NK-92 (cell line): ENCODE measurements around the gene GNG13.

ENCODE experiments used
- DNase-seq: peaks from one replicate; lab custom pipeline; 2025; ENCODE audit not compliant: unreplicated experiment; lab: John Stamatoyannopoulos, UW

GNG13 gene

GRCh38 chr16:815861-816260, 15.3 kb upstream of the GNG13 start:
- no peak for DNase-seq

- DNase-seq: no peak
Observed at GRCh38 chr16:814974-815373, 14.4 kb upstream of the GNG13 start.

GRCh38 chr16:813916-814412, 13.4 kb upstream of the GNG13 start:
- DNase-seq: no peak

DNA sequence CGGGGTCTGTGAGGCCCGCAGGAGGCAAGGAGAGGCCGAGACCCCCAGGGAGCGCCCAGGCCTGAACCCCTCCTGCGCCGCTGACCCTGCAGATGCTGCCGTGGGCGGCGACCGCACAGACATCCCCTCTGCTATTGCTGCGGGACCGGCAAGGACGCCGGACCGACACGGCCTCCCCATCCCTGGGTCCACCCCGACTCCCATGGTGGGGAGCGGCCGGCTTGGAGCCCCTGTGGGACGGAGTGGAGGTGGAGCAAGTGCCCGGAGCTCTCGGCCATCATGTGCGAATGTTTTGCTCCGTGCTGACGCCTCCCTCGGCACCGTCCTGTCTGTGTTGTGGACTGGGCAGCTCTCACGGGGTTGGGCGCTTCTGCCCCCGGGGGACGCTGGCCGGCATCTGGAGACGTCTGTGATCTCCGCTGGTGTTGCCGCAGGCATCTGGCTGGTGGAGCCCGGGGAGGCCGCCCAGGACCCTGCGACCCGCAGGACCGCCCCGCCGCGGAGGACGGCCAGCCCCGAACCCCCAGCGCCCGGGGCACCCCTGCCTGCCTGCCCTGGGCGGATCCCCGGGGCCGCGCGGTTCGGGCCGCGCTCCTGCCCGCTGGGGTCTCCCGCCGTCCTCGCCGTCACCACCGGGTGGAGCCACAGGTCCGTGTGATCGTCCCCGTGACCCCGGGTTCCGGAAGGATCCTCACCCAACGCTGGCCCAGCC, 12.8 kb upstream of the GNG13 start:
- DNase-seq: no peak

DNA sequence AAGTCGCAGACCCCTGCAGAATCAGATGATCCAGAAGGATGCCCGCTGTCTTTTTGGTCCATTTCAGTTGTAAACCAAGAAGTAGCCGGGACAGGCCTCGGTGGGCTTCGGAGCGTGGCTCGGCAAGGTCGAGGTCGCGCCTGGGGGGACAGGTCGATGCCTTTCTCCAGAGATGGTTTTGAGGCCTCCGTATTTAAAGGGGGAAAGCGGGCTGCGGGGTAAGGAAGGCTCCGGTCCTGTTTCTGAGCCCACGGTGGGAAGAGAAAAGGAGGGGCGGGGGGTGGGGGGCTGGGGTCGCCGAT, 7.5 kb upstream of the GNG13 start:
- DNase-seq: no peak

DNA sequence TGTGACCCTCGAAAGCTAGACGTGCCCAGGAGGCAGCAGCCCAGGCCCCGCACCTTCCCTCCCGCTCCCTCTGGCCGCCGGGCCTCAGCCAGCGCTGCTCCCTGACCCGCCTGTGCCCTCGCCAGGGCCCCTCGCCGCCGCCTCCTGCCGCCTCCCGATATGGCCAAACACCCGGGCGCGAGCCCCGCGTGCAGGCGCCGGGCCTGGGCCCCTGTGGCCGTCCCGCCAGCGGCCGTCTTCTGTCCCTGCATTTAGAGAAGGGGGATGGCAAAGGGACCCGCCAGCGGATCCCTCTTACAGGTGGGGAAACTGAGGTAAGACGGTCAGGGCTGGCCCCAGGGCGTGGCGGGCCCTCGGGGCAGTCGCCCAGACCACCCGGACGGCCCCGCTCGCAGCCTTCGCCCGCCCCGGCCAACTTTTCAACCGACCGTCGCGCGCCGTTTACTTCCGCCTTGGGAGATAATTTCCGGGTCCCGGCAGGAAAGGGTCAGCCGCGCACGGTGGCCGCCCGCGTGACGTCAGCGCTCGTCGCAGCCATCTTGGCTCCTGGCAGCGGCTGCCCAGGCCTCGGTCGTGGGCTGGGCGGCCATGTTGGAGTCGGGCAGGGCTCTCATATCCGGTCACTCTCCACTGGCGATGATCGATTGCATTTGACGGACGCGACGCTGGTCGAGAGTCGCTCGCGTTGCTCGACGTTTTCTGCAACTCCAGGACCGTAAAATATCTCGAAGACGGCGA, 7.0 kb upstream of the GNG13 start:
- DNase-seq: no peak

- DNase-seq: no peak
Observed at GRCh38 chr16:805474-805873, 4.9 kb upstream of the GNG13 start.

DNA sequence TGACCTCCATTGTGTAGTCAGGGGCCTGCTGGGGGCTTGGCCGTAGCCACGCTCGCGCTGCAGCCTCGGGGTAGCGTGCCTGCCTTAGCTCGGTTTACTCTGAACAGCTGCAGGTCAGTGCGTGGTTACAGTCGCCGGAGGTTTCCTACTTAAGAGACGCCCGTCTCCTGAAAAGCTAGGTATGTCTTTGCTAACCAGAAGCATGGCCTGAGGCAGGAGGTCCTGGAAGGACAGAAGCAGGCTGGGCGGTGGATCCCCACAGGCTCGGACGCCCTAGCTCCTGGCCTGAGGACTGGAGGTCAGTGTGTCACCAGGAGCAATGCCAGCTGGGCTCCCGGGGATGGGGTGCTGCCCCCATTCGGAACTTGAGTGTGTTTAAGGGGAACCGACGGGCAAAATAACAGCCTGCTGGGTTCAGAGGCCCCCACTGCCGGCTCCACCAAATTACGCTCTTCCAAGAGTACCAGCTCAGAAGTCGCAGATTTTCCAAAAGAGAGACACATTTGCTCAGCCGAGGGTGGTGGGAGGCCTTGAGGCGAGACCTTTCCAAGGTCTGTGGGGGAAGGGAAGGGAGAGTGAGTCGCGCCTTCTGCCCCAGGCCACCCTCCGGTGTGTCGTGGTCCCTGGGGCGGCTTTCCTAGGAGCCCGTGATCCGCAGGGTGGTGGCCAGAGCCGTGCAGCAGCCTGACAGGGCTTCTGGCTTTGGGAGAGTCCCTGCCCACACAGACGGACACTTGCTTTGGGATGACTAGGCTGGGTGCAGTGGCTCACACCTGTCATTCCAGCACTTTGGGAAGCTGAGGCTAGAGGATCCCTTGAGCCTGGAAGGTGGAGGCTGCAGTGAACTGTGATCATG, 3.9 kb upstream of the GNG13 start:
- no peak for DNase-seq

DNA sequence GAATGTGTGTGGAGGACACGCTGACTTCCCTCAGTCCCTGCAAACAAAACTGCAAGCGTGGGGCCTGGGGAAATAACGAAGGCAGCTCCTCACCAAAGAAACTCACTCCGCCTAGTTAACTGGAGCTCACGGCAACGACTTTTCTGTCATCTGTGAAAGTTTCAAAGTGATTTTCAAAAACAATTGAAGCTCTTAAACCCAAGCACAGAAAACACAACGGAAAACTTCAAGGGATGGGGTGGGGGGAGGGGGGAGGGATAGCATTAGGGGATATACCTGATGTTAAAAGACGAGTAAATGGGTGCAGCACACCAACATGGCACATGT, 3.2 kb upstream of the GNG13 start:
- DNase-seq: no peak

GRCh38 chr16:802914-803753, 2.6 kb upstream of the GNG13 start:
- DNase-seq: no peak

GRCh38 chr16:802461-802860, 1.9 kb upstream of the GNG13 start:
- no peak for DNase-seq

- no peak for DNase-seq
Observed at GRCh38 chr16:801584-802363, 1.2 kb upstream of the GNG13 start.

- no peak for DNase-seq
Observed at GRCh38 chr16:800834-801511, 439 bp upstream of the GNG13 start.

DNA sequence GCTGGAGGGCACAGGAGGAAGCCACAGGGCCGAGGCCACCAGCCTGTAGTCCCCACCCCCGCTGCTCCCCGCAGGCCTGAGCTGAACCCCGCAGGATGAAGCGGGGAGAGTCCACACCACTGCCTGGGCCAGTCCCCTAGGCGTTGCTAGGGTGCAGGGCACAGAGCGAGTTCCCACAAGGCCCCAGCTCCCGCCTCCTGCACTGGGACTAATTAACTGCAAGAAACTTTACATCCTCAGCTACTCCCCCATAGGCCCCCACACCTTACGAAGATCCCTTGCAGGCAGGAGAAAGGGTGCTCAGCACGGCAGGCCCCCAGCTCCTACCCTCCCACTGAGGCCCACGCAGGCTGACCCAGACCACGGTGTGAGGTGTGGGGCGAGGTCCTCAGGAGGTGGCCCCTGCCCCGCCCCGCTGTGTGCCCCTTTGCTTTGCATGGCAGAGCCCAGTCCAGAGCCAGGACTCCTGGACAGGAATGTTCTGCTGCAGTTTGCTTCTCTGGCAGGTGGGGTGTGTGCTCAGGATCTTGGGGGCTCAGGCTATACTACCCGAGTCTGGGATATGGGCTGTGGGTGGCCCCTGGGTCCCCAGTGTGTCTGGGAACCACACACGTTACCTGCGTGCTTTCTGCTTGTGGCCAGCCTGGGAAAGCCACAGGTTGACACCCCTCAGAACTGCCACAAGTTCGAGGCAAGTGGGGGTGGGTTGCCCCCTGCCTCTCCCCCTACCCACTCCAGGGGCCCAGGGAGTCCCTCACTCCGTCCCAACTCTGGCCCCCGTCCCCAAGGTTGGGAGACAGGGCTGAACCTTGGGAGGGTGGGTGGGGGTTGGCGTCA, 1.2 kb downstream of the GNG13 start:
- DNase-seq: no peak

DNA sequence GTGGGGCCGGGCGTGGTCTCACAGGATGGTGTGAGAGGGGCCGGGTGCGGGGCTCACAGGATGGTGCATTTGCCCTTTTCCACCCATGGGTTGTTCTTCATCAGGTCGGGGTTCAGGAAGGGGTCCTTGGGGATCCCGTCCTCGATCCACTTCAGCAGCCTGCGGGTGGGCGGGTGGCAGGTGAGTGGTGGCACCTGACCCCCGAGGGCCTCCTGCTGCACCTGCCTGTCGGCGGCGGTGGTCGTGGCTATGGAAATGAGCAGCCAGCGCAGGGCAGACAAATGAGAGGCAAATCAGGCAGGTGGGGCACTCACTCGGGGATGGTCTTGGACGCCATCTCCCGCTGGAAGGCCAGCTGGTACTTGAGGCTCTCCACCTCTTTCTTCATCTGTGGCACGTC, 1.9 kb downstream of the GNG13 start:
- DNase-seq: no peak

DNA sequence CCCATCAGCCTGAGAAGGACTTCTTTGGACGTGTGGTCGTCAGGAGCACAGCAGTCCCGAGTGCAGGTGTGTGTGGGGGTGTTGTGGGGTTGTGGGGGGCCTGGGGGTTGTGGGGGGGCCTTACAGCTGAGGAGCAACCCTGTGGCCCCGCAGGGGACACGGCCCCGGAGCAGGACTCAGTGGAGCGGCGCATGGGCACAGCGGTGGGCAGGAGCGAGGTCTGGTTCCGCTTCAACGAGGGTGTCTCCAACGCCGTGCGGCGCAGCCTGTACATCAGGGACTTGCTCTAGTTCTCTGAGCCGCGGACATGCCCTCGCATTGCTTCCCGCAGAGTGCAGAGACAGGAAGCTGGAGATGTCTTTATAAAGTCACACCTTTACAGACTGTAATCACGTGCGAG, 2.8 kb downstream of the GNG13 start:
- no peak for DNase-seq

- DNase-seq: no peak
Observed at GRCh38 chr16:797120-797420, 3.5 kb downstream of the GNG13 start.

GRCh38 chr16:796296-797119, 4.0 kb downstream of the GNG13 start:
- no peak for DNase-seq
